Activated T-cell treated with anti-CD3 and anti-CD28 coated beads for 1 hour (primary cell): ENCODE results near the gene KCNJ6.
"Not testable (repeated sequence)": the region's sequence is repeated elsewhere in the genome, so short reads cannot be mapped to it uniquely, and the experiment has no call there.

Experiments
- DNase-seq: peaks from one replicate; pipeline ENCODE4 v3.0.0-alpha.2; 2020; ENCODE audit warnings: low read depth

The KCNJ6 gene

GRCh38 chr21:37603129-37603528 lies 313.1 kb downstream of the KCNJ6 start:
- no peak for DNase-seq

- DNase-seq = no peak
These were observed 314.3 kb downstream of the KCNJ6 start for GRCh38 chr21:37601915-37602314.

- no peak for DNase-seq
These were observed 315.2 kb downstream of the KCNJ6 start for GRCh38 chr21:37601027-37601426.

GRCh38 chr21:37595944-37596343 lies 320.3 kb downstream of the KCNJ6 start:
- no peak for DNase-seq

GRCh38 chr21:37594472-37594951 lies 321.7 kb downstream of the KCNJ6 start:
- no peak for DNase-seq

- DNase-seq = no peak
These were observed 322.4 kb downstream of the KCNJ6 start for GRCh38 chr21:37593740-37594471.

GRCh38 chr21:37593015-37593414 lies 323.2 kb downstream of the KCNJ6 start:
- no peak for DNase-seq

GRCh38 chr21:37592496-37592895 lies 323.8 kb downstream of the KCNJ6 start:
- no peak for DNase-seq

- DNase-seq = not testable (repeated sequence)
These were observed 324.3 kb downstream of the KCNJ6 start for GRCh38 chr21:37591994-37592393.

- not testable (repeated sequence) for DNase-seq
These were observed 325.4 kb downstream of the KCNJ6 start for GRCh38 chr21:37590836-37591235.

- DNase-seq = not testable (repeated sequence)
These were observed 327.6 kb downstream of the KCNJ6 start for GRCh38 chr21:37588644-37589043.

- no peak for DNase-seq
These were observed 328.6 kb downstream of the KCNJ6 start for GRCh38 chr21:37587635-37588177.

- no peak for DNase-seq
These were observed 329.1 kb downstream of the KCNJ6 start for GRCh38 chr21:37587203-37587602.

- no peak for DNase-seq
These were observed 333.7 kb downstream of the KCNJ6 start for GRCh38 chr21:37582590-37582989.

- no peak for DNase-seq
These were observed 335.6 kb downstream of the KCNJ6 start for GRCh38 chr21:37580666-37581065.

- no peak for DNase-seq
These were observed 336.9 kb downstream of the KCNJ6 start for GRCh38 chr21:37579356-37579755.

- no peak for DNase-seq
These were observed 337.7 kb downstream of the KCNJ6 start for GRCh38 chr21:37578471-37579126.

GRCh38 chr21:37576929-37577328 lies 339.3 kb downstream of the KCNJ6 start:
- DNase-seq = not testable (repeated sequence)

GRCh38 chr21:37575580-37575979 lies 340.7 kb downstream of the KCNJ6 start:
- DNase-seq = no peak

GRCh38 chr21:37574751-37575150 lies 341.5 kb downstream of the KCNJ6 start:
- no peak for DNase-seq

- no peak for DNase-seq
These were observed 341.9 kb downstream of the KCNJ6 start for GRCh38 chr21:37574316-37574715.

GRCh38 chr21:37571442-37571841 lies 344.8 kb downstream of the KCNJ6 start:
- no peak for DNase-seq

GRCh38 chr21:37568916-37569315 lies 347.3 kb downstream of the KCNJ6 start:
- DNase-seq = no peak
